ENCODE measurements around the gene KCNJ10.

KCNJ10 gene

GRCh38 chr1:160082926-160083325, 13.0 kb upstream of the KCNJ10 start:
- DNase-seq: no peak

- DNase-seq: no peak
These were observed 12.5 kb upstream of the KCNJ10 start for GRCh38 chr1:160082487-160082886.

- no peak for DNase-seq
These were observed 11.4 kb upstream of the KCNJ10 start, which contains the start of gene KCNJ9 for GRCh38 chr1:160081261-160081936. KCNJ9 (plus strand) TSS chr1:160081538; CDS start chr1:160084031, 2,493 bp downstream.

- DNase-seq: no peak
These were observed 10.6 kb upstream of the KCNJ10 start for GRCh38 chr1:160080381-160081100.

GRCh38 chr1:160079448-160079847, 9.5 kb upstream of the KCNJ10 start:
- no peak for DNase-seq

GRCh38 chr1:160078512-160079195, 8.7 kb upstream of the KCNJ10 start:
- peak; percentile 45 for DNase-seq

- no peak for DNase-seq
These were observed 7.5 kb upstream of the KCNJ10 start for GRCh38 chr1:160077486-160077885.

GRCh38 chr1:160076295-160076694, 6.3 kb upstream of the KCNJ10 start:
- no peak for DNase-seq

- DNase-seq: no peak
These were observed 5.9 kb upstream of the KCNJ10 start for GRCh38 chr1:160075836-160076235.

GRCh38 chr1:160074865-160075264, 4.9 kb upstream of the KCNJ10 start:
- DNase-seq: no peak

GRCh38 chr1:160071289-160071688, 1.3 kb upstream of the KCNJ10 start:
- DNase-seq: no peak

- peak; percentile 82 for DNase-seq
These were observed 543 bp upstream of the KCNJ10 start for GRCh38 chr1:160070243-160071163.

GRCh38 chr1:160068225-160068624, 1.7 kb downstream of the KCNJ10 start:
- no peak for DNase-seq

- no peak for DNase-seq
These were observed 2.9 kb downstream of the KCNJ10 start for GRCh38 chr1:160066829-160067745.

- DNase-seq: no peak
These were observed 5.2 kb downstream of the KCNJ10 start for GRCh38 chr1:160064746-160065145.

- no peak for DNase-seq
These were observed 5.8 kb downstream of the KCNJ10 start for GRCh38 chr1:160064164-160064563.

- no peak for DNase-seq
These were observed 6.8 kb downstream of the KCNJ10 start for GRCh38 chr1:160063176-160063575.

- DNase-seq: no peak
These were observed 7.8 kb downstream of the KCNJ10 start for GRCh38 chr1:160062230-160062532.

GRCh38 chr1:160061369-160062229, 8.4 kb downstream of the KCNJ10 start:
- no peak for DNase-seq

GRCh38 chr1:160058087-160058486, 11.9 kb downstream of the KCNJ10 start:
- DNase-seq: no peak

- DNase-seq: no peak
These were observed 13.3 kb downstream of the KCNJ10 start for GRCh38 chr1:160056648-160057169.

Data from activated gamma-delta T cell treated with Interleukin-2 at 50 U/mL for 16 hours (primary cell).